ENCODE measurements around the gene KCNA3.

DNA sequence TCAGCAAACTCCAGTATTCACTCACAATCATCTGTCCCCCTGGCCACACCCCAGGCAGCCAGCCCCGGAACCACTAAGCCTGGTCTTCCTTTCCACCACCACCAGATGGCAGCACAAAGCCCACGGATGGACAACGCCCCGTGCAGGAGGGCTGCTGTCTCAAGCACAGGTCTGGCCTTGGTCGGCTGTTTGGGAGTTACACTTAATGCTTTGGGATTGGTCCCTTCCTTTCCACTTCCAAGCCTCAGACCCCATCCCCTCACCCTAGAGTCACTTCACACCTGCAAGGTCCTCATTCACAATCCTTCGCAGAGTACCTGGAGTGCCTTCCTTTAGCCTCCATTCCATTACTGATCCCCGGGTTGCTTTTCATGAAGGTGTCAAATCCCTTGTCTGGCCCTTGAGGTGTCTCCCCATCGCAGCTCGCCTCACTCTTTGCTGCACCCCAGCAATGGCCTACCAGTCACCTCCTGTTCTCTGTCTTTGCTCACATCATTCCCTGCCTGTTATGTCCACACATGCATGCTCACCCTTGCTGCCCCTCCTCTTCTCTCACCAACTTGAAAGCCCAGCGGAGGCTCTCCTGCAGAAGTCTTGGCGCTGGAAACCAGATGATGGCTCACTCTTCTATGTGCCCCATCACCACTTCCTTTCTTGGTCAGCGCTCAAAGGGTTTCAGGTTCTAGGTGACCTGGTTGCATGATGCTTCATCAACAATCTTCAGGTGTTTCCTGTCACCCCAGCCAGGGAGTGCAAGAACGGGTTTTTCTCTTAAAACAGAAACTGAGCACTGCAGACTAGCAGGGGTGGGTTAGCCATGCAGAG, 43.7 kb downstream of the KCNA3 start:
- TF ChIP-seq, protein P1, sequence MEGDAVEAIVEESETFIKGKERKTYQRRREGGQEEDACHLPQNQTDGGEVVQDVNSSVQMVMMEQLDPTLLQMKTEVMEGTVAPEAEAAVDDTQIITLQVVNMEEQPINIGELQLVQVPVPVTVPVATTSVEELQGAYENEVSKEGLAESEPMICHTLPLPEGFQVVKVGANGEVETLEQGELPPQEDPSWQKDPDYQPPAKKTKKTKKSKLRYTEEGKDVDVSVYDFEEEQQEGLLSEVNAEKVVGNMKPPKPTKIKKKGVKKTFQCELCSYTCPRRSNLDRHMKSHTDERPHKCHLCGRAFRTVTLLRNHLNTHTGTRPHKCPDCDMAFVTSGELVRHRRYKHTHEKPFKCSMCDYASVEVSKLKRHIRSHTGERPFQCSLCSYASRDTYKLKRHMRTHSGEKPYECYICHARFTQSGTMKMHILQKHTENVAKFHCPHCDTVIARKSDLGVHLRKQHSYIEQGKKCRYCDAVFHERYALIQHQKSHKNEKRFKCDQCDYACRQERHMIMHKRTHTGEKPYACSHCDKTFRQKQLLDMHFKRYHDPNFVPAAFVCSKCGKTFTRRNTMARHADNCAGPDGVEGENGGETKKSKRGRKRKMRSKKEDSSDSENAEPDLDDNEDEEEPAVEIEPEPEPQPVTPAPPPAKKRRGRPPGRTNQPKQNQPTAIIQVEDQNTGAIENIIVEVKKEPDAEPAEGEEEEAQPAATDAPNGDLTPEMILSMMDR (IDR thresholded peaks at IDR 0.05; ENCODE audit: low read depth, low read length): peak; percentile 66
- no peak for TF ChIP-seq EZH2phosphoT487 (IDR thresholded peaks at IDR 0.05; ENCODE audit: low read depth)
